Measurements from ENCODE around the gene KCNIP1.

Gene KCNIP1

GRCh38 chr5:170603578-170604565 is 100.1 kb downstream of the KCNIP1 start:
- peak; percentile 76 for DNase-seq

DNA sequence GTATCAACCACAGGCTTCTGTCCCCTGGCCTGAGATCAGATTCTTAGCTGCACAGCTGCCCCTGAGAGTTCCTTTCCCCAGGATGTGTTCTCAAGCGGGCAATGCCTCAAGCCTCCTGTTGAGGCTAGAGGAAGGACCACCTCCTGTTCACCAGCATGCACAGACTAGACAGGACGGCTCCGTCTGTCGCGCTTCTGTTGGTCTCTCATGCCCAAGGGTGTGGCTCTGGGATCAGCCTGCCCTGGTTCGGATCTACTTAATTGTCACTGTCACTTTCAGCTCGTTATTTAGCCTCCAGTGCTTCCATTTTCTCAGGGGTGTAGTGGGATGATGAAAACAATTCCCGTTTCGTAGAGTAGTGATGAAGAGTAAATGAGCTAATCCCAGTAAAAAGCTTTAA is 103.1 kb downstream of the KCNIP1 start:
- no peak for DNase-seq

GRCh38 chr5:170611449-170612090 is 107.8 kb downstream of the KCNIP1 start:
- no peak for DNase-seq

GRCh38 chr5:170612256-170612678 is 108.4 kb downstream of the KCNIP1 start:
- no peak for DNase-seq

DNA sequence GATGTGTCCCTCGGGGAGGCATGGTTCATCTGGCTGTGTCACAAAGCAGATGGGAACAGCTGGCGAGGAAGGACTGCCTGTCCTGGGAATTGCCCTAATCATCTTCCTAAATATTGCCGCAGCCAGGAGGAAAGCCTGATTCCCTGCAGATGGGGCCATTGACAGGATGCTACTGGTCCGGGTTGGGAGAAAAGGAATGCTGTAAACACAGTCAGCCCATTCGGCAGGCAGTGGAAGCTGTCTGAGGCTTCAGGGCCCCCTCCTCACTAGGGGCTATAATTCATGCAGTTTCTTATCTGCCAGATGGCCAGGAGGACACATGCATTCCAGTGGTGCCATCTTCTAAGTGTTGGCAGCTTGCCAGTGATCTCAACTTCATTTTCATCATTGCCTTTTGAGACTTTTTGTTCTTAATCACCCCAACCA is 110.3 kb downstream of the KCNIP1 start:
- DNase-seq, result no peak

DNA sequence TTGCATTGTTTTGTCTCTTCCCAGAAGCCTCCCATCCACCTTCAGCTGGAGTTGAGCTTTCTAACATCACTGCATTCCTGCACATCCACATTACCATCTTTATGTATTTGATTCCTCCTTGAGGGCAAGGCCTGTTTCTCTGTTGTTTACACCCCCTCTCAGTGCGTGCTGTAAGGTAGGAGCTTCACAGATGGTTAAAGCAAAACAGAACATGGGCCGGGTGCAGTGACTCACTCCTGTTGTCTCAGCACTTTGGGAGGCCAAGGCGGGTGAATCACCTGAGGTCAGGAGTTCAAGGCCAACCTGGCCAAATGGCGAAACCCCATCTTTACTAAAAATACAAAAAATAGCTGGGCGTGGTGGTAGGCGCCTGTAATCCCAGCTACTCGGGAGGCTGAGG is 110.9 kb downstream of the KCNIP1 start:
- peak; percentile 24 for DNase-seq

DNA sequence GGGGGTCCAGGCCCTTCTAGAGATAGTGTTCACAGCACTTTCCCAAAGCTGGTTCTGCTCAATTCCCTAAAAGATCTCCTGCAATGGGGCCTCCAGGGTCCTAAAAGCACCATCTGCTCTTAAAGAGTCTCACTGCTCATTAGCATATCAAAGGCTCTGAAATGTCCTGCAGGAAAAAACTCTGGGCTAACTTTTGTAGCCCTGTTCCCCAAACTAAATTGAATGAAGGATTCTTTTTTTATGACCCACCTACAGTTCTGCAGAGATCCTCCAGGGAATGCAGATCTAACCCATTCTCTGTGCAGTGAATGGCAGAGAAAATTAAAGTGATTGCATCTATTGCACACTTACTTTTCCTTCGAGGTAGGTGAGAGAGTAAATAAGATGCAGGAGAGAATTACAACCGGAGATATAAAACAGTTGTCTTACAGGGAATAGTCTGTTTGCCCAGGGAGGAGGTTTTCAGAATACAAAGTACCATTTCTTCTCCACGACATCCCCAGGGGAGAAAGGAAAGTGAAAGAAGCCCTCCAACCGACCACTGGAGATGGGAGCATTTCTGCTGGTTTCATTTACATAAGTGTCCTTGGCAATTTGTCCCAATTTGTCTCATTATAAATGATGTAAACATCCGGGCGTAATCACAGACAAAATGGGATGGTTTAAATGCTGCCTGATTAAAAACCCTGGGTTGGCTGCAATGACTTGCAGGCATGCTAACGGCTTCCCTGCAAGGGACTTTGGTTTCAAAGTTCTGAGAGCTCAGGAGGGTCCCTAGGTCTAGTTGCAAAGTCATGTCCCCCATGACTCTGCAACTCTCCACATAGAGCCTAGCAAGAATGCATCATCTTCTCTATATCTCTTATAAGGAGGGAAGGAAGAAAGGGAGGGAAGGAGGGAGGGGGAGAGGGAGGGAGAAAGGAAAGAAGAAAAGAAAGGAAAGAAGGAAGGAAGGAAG is 114.0 kb downstream of the KCNIP1 start:
- no peak for DNase-seq

- DNase-seq, result no peak
These were observed 116.0 kb downstream of the KCNIP1 start for GRCh38 chr5:170619869-170620268.

GRCh38 chr5:170622933-170623332 is 119.1 kb downstream of the KCNIP1 start:
- no peak for DNase-seq

DNA sequence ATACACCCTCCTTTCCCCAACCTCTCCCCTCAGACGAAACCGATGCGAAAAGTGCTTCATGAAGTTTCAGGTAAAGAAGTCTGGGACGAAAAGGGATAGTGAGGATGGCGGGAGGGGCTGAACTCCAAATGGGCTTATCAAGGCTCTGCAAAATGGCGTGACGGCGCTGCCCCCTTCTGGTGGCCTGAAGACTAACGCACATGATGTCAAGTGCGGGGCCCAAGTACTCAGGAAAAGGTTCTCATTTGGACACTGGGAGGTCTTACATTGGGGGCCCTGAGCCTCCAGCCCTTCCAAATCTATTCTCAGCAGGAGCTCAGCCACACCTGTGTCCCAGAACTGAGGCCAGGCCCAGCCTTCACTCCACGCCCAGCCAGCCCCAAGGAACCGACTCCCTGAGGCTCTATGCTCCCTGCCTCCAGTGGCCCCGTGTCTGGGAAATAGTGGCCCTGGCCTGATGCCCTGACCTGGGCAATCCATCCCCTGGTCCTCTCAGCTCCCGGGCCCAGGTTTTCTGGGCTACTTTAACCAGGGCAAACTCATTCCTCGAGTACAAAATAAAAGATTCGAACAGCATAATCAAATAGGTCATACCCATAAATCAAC is 119.9 kb downstream of the KCNIP1 start:
- peak; percentile 65 for DNase-seq

DNA sequence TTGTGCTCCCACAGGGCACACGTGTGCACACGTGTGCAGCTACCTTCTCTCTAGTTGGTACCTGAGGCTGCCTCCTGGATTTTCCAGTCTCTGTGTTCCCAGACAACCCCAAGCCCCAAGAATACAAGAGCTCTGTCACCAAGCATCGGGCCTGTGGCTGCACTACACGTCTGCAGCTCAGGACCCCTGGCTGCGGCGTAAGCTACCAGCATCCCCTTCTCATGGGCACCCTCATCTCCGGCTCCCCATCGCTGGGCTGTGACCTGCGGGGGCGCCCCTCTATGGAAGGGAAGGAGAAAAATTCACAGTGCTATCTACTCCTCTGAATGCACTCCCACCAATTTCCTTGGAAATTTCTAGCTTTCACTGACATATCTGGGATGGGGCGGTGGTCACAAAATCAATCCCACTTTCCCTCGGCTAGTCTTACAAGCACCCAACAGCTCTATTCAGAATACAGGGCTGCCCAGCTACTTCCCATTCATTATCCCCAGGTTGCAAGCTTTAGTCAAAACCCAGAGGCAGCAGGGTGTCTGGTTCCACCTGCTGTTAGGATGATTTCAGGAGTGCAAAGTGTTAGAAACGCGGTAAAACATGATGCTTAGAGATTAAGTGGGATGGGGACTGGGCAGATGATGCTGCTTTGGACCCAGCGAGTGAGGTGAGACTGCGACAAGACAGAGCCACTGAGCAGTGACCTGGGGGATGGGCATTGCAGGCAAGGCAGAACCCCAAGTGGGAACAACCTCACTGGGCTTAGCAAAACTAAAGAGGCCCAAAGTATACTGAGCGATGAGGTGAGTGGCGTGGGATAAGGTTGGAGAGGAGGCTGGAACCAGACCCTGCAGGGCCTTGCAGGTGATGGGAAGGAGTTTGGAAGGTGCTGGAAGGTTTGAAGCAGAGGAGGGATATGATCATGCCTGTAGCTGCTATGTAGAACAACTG is 121.7 kb downstream of the KCNIP1 start:
- DNase-seq, result no peak

DNA sequence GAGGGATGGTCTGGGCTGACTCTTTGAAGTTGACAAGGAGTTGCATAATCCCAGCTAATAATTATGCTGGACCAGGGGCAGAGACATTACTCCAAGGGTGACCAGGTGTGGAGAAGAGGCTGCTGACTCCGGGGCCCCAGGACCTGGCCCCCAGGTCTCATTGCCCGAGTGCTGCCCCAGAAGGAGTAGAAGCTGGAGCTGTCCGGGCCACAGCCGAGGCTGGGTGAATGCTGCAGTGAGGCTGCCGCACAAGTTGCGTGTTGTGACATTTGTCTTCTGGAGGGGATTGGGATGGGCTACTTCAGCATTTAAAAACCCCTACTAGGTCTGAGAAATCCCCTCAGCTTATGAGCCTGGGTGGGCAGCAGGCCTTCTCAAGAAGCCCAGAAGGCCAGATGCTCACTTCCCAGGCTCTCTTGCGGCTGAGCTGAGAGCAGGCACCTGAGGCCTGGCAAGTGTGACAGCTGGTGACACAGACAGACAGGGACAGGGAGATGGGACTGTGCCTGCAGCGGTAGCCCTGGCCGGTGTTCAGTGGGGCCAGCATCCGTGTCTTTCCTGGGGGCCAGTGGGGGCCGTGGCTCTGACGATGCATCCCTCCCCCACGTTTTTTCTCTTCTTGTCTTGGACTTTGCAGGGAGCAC is 122.8 kb downstream of the KCNIP1 start:
- DNase-seq, result no peak

DNA sequence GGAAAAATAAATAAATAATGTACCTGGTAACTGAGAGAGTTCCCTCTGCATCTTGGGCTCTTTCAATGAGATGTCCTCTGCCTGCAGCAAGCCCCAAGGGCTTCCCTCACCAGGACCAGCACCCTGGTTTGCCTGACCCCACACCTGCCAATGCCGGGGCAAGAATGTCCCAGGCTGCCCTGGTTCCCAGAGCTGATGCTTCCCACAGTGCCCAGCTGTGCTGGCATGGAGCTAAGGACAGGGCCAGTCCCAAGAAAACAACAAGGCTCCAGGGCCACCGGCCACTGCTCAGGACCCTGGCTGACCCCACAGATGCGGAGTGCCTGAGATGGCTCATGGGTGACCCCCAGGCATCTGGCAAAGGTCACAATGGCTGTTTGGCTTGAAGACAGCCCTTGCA is 123.5 kb downstream of the KCNIP1 start:
- no peak for DNase-seq

DNA sequence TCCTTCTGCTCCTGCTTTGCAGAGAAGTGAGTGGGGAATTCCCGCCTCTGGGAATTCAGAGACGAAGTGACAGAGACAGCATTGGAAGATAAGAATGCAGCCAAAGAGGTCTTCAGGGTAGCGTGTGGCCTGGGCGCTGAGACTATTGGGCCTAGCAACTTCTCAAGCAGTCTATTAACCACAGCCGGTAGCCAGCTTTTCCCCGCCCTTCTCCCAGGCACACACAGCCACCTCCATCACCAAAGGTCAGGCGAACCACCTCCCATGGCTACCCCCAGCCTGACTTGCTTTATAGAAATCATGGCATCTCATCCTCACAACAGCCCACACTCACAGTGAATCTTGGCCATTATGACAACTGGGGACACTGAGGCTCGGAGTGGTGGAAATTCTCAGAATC is 124.2 kb downstream of the KCNIP1 start:
- no peak for DNase-seq

DNA sequence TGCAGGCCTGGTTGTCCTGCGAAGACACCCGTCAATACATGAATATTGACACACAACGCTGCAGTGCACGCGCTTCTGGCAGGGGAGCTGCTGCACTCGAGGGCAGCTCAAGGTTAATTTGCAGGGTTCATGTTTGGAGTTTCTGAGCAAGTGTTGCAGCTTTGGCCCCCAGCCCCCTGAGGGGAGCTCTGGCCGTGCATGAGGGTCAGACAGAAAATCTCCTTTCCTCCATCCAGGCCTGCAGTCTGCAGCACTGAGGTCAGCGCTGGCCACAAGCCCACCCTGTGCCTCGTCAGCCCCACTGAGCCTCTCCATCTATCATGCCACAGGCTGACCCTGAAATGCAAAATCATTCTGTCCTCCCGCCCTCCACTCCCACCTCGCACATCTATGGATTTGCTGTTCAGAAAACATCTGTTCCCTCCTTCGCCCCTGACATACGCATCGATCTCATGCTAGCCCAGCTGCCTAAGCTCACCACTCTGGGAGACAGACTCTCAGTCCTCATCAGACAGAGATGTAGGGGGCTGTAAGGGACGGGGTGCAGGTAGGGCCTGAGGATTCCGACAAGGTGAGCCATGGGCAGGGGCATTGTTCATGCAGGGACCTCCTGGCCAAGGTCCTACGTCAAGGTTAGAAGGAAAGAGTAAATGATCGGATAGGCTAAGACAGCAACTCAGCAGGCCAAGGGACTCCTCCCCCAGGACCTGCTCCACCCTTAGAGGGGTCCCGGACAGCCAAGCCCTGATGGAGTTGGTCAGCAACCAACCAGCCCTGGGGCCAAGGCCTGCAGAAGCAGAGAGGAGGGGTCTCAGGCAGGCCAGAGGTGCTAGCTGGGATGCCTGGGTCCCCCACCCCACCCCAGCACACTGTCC is 125.1 kb downstream of the KCNIP1 start:
- no peak for DNase-seq

DNA sequence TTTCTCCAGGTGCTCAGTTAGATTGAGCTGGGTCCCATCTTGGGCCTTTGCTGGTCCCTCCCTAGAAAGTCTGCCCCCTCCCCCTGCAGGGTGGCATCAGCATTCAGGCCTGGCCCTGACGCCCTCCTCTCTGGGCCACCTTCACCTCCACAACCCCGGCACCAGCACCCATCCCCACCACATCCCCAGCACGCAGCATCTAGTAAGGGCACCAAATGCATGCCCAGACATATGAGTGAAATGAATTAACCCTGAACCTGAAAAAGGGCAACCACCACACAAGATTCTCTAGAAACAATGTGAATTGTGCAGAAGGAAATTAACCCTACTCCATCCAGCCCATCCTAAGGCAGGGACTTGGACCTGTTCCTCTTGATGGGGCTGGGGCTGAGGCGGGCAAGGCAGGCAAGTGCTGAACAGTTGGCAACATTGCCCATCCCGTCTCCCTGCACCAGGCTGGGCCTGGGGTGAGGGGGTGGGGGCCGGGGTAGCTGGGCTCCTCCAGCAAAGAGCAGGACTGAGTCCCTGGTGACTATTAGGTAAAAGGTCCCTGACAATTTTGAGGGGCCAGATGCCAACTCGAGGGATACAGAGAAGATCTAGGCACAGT is 125.9 kb downstream of the KCNIP1 start:
- DNase-seq, result no peak

DNA sequence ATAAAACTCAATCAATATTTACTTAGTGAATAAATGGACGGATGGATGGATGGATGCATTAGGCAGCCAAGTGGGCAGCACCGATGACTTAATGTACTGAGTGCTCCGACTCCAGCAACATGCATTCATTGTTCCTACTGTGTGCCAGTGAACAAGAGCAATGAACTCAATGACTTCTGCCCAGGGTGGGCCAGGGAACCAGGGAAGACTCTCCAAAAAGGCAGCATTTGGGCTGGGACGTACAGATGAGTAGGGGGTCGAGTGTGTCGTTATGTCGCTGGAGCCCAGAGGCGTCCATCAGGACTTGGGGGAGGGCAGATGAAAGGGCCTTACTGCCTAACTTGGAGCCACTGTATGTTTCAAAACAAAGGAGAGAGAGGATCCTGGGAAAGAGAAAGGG is 126.4 kb downstream of the KCNIP1 start:
- DNase-seq, result no peak

DNA sequence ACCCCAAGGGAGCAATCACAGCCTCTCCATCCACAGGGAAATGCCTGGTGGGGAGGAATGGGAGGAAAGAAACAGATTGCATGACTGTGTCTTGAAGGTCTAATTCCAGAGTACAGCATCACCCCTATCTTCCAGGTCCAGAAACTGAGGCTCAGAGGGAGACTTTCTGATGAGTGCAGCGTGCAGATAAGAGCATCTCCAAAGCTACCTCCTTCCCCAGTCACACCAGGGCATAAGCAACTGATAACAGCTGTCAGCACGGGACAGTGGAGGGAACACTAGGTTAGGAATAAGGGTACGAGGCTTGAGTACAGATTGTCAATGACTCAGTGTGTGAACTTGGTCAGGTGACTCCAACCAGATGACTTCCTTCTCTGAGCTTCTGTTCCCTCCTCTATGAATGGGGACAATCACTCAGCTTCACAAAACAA is 126.9 kb downstream of the KCNIP1 start:
- no peak for DNase-seq
